K562 (cell line): ENCODE data around the gene CRPPA. TPM values are rescaled to one million over a fixed set of nuclear protein-coding genes. Genes with fewer than 3 reads are reported as not detected.

Experiments used
- BDP1 ChIP-seq: IDR thresholded peaks from 3 replicates; pipeline ENCODE4 v1.6.1; 2011; ENCODE audit not compliant: insufficient read length, insufficient read depth
- HDAC1 ChIP-seq, 2 experiments: fragments of 450-650 bp; IDR thresholded peaks; 2 replicates each; pipeline ENCODE4 v1.6.1; 2016 to 2017; ENCODE audit warnings: inconsistent platforms in 1 of 2, mild to moderate bottlenecking in 1 of 2, moderate library complexity in 1 of 2
- MAZ ChIP-seq, 2 experiments: fragments of 450-650 bp in 1 of 2; sonication (generic) in 1 of 2; formaldehyde crosslinking; IDR thresholded peaks in 1 of 2; conservative IDR thresholded peaks in 1 of 2; 2 replicates each; pipeline versions ENCODE4 v1.4.0 to v1.5.0; 2020; ENCODE audit warnings: mild to moderate bottlenecking in 1 of 2, missing genetic modification reagents in 1 of 2
- RBFOX2 ChIP-seq: fragments of 200-400 bp; formaldehyde crosslinking; IDR thresholded peaks from 2 replicates; pipeline ENCODE4 v1.6.1; 2017; ENCODE audit warnings: low read depth, mild to moderate bottlenecking, low read length, moderate library complexity
- TRIM25 ChIP-seq: fragments of 450-650 bp; IDR thresholded peaks from 2 replicates; pipeline ENCODE4 v1.7.0; 2016; ENCODE audit warnings: borderline replicate concordance
- ZFP1 ChIP-seq: fragments of 450-650 bp; formaldehyde crosslinking; IDR thresholded peaks from 2 replicates; pipeline ENCODE4 v1.4.0; 2020; ENCODE audit warnings: mild to moderate bottlenecking, mixed read lengths
- ZSCAN29 ChIP-seq: fragments of 450-650 bp; IDR thresholded peaks from 2 replicates; pipeline ENCODE4 v1.6.1; 2017
- polyA plus RNA-seq, 8 experiments: library from polyadenylated mRNA; depleted of rRNA in 4 of 8; stranded (reverse) in 5 of 8; unstranded in 3 of 8; fragments of >200 nt; fragmentation: Nextera tagmentation in 2 of 8; fragmentation: Illumina TruSeq in 1 of 8; extraction: Ambion mirVana in 2 of 8; extraction: Trizol in 1 of 8; gene quantifications; 2 replicates each; pipeline versions ENCODE4 v1.2.1 to v1.2.3, GENCODE V29; 2011 to 2014; ENCODE audit warnings: inconsistent platforms in 1 of 8, missing spikeins in 1 of 8
- total RNA-seq, 7 experiments: library from RNA; depleted of rRNA in 6 of 7; stranded (reverse); fragments of >200 nt in 6 of 7; fragmentation: Illumina TruSeq in 2 of 7; extraction: Trizol in 2 of 7; gene quantifications; 2 replicates each; pipeline versions ENCODE4 v1.2.1 to v1.2.3, GENCODE V29; 2011 to 2021; ENCODE audit warnings: low replicate concordance in 1 of 7
- TF ChIP-seq, protein P1 (sequence below), 2 experiments: fragments of 450-650 bp; IDR thresholded peaks; 2 replicates each; pipeline ENCODE4 v1.6.1; 2018; ENCODE audit warnings: mild to moderate bottlenecking in 2 of 2, low read depth in 1 of 2; ENCODE audit not compliant: partially characterized antibody in 2 of 2

Gene CRPPA
- total and polyA plus RNA-seq, 9 of the 15 experiments (the other 6 are each of a cell fraction or from before 2014, with no cell fraction given): 3.9 to 14.4 (median 7.8) TPM

- TF ChIP-seq, protein P1, sequence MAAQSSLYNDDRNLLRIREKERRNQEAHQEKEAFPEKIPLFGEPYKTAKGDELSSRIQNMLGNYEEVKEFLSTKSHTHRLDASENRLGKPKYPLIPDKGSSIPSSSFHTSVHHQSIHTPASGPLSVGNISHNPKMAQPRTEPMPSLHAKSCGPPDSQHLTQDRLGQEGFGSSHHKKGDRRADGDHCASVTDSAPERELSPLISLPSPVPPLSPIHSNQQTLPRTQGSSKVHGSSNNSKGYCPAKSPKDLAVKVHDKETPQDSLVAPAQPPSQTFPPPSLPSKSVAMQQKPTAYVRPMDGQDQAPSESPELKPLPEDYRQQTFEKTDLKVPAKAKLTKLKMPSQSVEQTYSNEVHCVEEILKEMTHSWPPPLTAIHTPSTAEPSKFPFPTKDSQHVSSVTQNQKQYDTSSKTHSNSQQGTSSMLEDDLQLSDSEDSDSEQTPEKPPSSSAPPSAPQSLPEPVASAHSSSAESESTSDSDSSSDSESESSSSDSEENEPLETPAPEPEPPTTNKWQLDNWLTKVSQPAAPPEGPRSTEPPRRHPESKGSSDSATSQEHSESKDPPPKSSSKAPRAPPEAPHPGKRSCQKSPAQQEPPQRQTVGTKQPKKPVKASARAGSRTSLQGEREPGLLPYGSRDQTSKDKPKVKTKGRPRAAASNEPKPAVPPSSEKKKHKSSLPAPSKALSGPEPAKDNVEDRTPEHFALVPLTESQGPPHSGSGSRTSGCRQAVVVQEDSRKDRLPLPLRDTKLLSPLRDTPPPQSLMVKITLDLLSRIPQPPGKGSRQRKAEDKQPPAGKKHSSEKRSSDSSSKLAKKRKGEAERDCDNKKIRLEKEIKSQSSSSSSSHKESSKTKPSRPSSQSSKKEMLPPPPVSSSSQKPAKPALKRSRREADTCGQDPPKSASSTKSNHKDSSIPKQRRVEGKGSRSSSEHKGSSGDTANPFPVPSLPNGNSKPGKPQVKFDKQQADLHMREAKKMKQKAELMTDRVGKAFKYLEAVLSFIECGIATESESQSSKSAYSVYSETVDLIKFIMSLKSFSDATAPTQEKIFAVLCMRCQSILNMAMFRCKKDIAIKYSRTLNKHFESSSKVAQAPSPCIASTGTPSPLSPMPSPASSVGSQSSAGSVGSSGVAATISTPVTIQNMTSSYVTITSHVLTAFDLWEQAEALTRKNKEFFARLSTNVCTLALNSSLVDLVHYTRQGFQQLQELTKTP (IDR thresholded peaks at IDR 0.05; ENCODE audit: low read depth in 1 of 2, partially characterized antibody in 2 of 2): no peak
- no peak for TF ChIP-seq RBFOX2
- TF ChIP-seq HDAC1 (IDR thresholded peaks at IDR 0.05): no peak
- TF ChIP-seq ZFP1 (CRISPR knock-in tag): peak; percentile 94
- no peak for TF ChIP-seq TRIM25
- no peak for TF ChIP-seq MAZ (CRISPR knock-in tag; conservative IDR thresholded peaks at IDR 0.05 in 1 of 2, IDR thresholded peaks at IDR 0.05 in 1 of 2)
- TF ChIP-seq ZSCAN29: no peak
- TF ChIP-seq BDP1: no peak
Measured at GRCh38 chr7:16402940-16403339, 18.4 kb downstream of the CRPPA start (continued).
